Spinal cord (tissue), 10 donors: ENCODE measurements around the gene ZG16. TPM values are rescaled to one million over a fixed set of nuclear protein-coding genes. Genes with fewer than 3 reads are reported as not detected.

ENCODE experiments used
- DNase-seq, 6 donors: peaks; one replicate each; pipeline versions ENCODE4 v3.0.0 to v3.0.0-alpha.2; 2013 to 2015; ENCODE audit warnings: low spot score in 6 of 6, low read depth in 4 of 6
- H3K27ac ChIP-seq: one replicate; pipeline ENCODE4 v1.5.1; 2013; ENCODE audit warnings: low read depth, low read length, control low read depth
- H3K27me3 ChIP-seq: one replicate; pipeline ENCODE4 v1.6.1; 2013; ENCODE audit warnings: low read length; ENCODE audit not compliant: control insufficient read depth, insufficient read depth
- H3K36me3 ChIP-seq: one replicate; pipeline ENCODE4 v1.6.1; 2013; ENCODE audit warnings: low read length; ENCODE audit not compliant: control insufficient read depth, insufficient read depth
- H3K4me1 ChIP-seq: one replicate; pipeline ENCODE4 v1.6.1; 2013; ENCODE audit warnings: low read length; ENCODE audit not compliant: control insufficient read depth, insufficient read depth
- H3K4me3 ChIP-seq: one replicate; pipeline ENCODE4 v1.5.1; 2013; ENCODE audit warnings: low read depth, low read length, control low read depth
- H3K9me3 ChIP-seq: one replicate; pipeline ENCODE4 v1.6.1; 2013; ENCODE audit warnings: low read length; ENCODE audit not compliant: control insufficient read depth, insufficient read depth
- WGBS: methylation state at CpG from one replicate; pipeline ENCODE4 v1.1.5; 2013; ENCODE audit warnings: missing lambda C conversion rate; ENCODE audit not compliant: insufficient coverage; 5-methylcytosine and 5-hydroxymethylcytosine counted together
- polyA plus RNA-seq, 2 donors: library from polyadenylated mRNA; unstranded; fragments of 120-200 nt; gene quantifications; one replicate each; pipeline ENCODE4 v1.2.1, GENCODE V29; 2013; ENCODE audit not compliant: insufficient read length in 2 of 2
- total RNA-seq, 2 donors: library from RNA; depleted of rRNA in 1 of 2; stranded (reverse); fragments of 120-200 nt in 1 of 2; fragments of >200 nt in 1 of 2; gene quantifications; one replicate each; pipeline versions ENCODE4 v1.2.3 to v1.2.4, GENCODE V29; 2013 to 2014
- donor health status: healthy.

The ZG16 gene
- total and polyA plus RNA-seq, 4 donors, result 0.05 TPM; not detected in 3

DNA sequence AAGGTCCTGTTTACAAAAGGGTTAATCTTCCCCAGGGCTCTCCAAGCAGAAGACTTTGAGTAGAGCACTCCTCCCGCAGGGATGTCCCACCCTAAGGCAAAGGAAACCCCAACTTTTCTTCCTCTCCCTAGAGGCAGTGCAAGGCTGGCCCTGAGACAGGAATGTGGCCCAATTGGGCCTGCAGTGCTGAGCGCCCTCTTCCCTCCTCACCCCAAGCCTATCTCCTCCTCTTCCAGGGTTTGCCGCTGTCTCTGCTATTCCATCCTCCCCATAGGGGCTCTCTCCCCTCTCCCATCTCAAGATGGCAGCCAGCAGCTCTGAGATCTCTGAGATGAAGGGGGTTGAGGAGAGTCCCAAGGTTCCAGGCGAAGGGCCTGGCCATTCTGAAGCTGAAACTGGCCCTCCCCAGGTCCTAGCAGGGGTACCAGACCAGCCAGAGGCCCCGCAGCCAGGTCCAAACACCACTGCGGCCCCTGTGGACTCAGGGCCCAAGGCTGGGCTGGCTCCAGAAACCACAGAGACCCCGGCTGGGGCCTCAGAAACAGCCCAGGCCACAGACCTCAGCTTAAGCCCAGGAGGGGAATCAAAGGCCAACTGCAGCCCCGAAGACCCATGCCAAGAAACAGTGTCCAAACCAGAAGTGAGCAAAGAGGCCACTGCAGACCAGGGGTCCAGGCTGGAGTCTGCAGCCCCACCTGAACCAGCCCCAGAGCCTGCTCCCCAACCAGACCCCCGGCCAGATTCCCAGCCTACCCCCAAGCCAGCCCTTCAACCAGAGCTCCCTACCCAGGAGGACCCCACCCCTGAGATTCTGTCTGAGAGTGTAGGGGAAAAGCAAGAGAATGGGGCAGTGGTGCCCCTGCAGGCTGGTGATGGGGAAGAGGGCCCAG, 34.9 kb downstream of the ZG16 start:
- DNase-seq, result peak in 2 of 6 donors; percentile 48 to 66
- H3K4me3 ChIP-seq, result peak overlapping the region; percentile 88
- 32% methylated on average over 7 of the region's 9 CpGs for WGBS
- peaks cover 95% of the 10 kb centered on the region for H3K4me1 ChIP-seq
- H3K36me3 ChIP-seq, result peaks cover 68% of the 10 kb centered on the region
- H3K27me3 ChIP-seq, result no peaks in the 10 kb centered on the region
- no peaks in the 10 kb centered on the region for H3K9me3 ChIP-seq
- H3K27ac ChIP-seq, result peak overlapping the region; percentile 99

DNA sequence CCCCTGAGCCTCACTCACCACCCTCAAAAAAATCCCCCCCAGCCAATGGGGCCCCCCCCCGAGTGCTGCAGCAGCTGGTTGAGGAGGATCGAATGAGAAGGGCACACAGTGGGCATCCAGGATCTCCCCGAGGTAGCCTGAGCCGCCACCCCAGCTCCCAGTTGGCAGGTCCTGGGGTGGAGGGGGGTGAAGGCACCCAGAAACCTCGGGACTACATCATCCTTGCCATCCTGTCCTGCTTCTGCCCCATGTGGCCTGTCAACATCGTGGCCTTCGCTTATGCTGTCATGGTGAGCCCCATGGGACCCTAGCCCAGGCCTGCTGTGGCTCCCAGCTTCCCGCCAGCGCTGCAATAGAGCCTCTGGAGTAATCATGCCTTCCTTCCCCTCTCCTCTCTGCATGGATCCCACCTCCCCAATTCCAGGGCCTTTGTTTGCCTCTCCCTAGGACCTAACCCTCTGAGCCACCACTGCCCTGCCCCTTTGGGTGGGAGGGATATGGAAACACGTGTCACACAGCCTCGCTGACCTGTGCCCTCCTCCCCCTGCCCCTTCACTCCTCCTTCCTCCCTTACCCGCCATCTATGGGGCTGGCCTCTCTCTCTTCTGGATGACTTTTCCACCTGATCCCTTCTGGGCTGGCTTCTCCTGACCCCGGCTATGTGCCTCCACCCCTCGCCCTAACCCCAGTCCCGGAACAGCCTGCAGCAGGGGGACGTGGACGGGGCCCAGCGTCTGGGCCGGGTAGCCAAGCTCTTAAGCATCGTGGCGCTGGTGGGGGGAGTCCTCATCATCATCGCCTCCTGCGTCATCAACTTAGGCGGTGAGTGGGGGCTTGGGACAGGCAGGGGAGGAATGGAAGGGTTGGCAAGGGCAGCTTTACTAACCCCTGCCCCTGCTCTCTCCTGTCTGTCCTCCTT, 35.8 kb downstream of the ZG16 start:
- peak in 1 of 6 donors; percentile 28 for DNase-seq
- Histone ChIP-seq H3K27ac (peak overlapping the region; percentile 99), H3K27me3 (no peaks in the 10 kb centered on the region), H3K36me3 (peaks cover 68% of the 10 kb centered on the region), H3K9me3 (no peaks in the 10 kb centered on the region), H3K4me1 (peaks cover 87% of the 10 kb centered on the region), H3K4me3 (peak overlapping the region; percentile 88)
- 36% methylated on average over 18 of the region's 24 CpGs for WGBS

GRCh38 chr16:29814592-29814991, 36.5 kb downstream of the ZG16 start:
- no peaks in the 10 kb centered on the region for H3K9me3 ChIP-seq
- H3K27me3 ChIP-seq, result no peaks in the 10 kb centered on the region
- H3K4me1 ChIP-seq, result peaks cover 85% of the 10 kb centered on the region
- peak in 1 of 6 donors; percentile 26 for DNase-seq
- peak overlapping the region; percentile 81 for H3K4me3 ChIP-seq
- H3K27ac ChIP-seq, result peak overlapping the region; percentile 99
- 50% methylated on average over 5 of the region's 5 CpGs for WGBS
- H3K36me3 ChIP-seq, result peaks cover 68% of the 10 kb centered on the region

GRCh38 chr16:29815032-29815721, 37.1 kb downstream of the ZG16 start:
- 9% methylated on average over 22 of the region's 39 CpGs for WGBS
- peak overlapping the region; percentile 81 for H3K4me3 ChIP-seq
- H3K27me3 ChIP-seq, result no peaks in the 10 kb centered on the region
- peak in 1 of 6 donors; percentile 47 for DNase-seq
- no peaks in the 10 kb centered on the region for H3K9me3 ChIP-seq
- H3K27ac ChIP-seq, result peak overlapping the region; percentile 99
- H3K36me3 ChIP-seq, result peaks cover 67% of the 10 kb centered on the region
- H3K4me1 ChIP-seq, result peaks cover 83% of the 10 kb centered on the region

- under 1% methylated on average over 61 of the region's 70 CpGs for WGBS
- DNase-seq, result peak; percentile 98 to 100 (median 98)
- Histone ChIP-seq H3K4me3 (peak within 1 kb of the TSS; percentile 81), H3K4me1 (peaks cover 83% of the 10 kb centered on the region), H3K27me3 (no peaks in the 10 kb centered on the region), H3K36me3 (peaks cover 66% of the 10 kb centered on the region), H3K9me3 (no peaks in the 10 kb centered on the region), H3K27ac (peak within 1 kb of the TSS; percentile 99)
Observed at GRCh38 chr16:29815793-29816693, 38.0 kb downstream of the ZG16 start, which contains the start of gene PAGR1. PAGR1 (plus strand) TSS chr16:29816152; CDS start chr16:29816526, 374 bp downstream.

DNA sequence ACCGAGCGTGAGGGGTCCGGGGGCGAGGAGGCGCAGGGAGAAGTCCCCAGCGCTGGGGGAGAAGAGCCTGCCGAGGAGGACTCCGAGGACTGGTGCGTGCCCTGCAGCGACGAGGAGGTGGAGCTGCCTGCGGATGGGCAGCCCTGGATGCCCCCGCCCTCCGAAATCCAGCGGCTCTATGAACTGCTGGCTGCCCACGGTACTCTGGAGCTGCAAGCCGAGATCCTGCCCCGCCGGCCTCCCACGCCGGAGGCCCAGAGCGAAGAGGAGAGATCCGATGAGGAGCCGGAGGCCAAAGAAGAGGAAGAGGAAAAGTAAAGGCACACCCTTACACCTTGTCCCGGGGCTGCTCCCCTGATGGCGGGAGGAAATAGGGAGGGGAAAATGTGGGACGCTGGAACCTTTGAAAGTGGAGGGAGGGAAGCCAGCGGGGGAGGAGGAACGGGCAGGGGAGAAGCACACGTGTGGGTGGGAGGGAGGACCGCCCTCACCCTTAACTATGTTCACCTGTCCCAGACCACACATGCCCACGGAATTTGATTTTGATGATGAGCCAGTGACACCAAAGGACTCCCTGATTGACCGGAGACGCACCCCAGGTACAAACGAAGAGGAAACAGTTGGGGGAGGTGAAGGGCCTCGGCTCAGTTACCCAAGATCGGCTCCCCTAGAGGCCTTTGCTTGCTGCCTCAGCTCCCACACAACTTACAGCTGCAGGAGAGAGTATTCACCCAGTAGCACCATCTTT, 38.8 kb downstream of the ZG16 start:
- Histone ChIP-seq H3K27ac (peak overlapping the region; percentile 99), H3K36me3 (peaks cover 65% of the 10 kb centered on the region), H3K4me1 (peaks cover 83% of the 10 kb centered on the region), H3K4me3 (peak overlapping the region; percentile 81), H3K27me3 (no peaks in the 10 kb centered on the region), H3K9me3 (no peaks in the 10 kb centered on the region)
- peak in 1 of 6 donors; percentile 58 for DNase-seq
- under 1% methylated on average over 25 of the region's 37 CpGs for WGBS

- no peak overlapping the region for H3K4me3 ChIP-seq
- H3K9me3 ChIP-seq, result no peaks in the 10 kb centered on the region
- no peak overlapping the region for H3K27ac ChIP-seq
- H3K4me1 ChIP-seq, result peaks cover 74% of the 10 kb centered on the region
- 80% methylated on average over 3 of the region's 4 CpGs for WGBS
- no peak for DNase-seq
- H3K27me3 ChIP-seq, result no peaks in the 10 kb centered on the region
- peaks cover 64% of the 10 kb centered on the region for H3K36me3 ChIP-seq
Observed at GRCh38 chr16:29818082-29818481, 40.0 kb downstream of the ZG16 start.

GRCh38 chr16:29819506-29819905, 41.5 kb downstream of the ZG16 start:
- Histone ChIP-seq H3K27ac (no peak overlapping the region), H3K36me3 (peaks cover 50% of the 10 kb centered on the region), H3K4me1 (peaks cover 60% of the 10 kb centered on the region), H3K4me3 (no peak overlapping the region), H3K9me3 (no peaks in the 10 kb centered on the region), H3K27me3 (no peaks in the 10 kb centered on the region)
- 78% methylated on average over 12 of the region's 15 CpGs for WGBS
- no peak for DNase-seq
